Neuron (in vitro differentiated cells): Measurements from ENCODE around the gene SPPL2C.

Experiments used
- H2AFZ ChIP-seq: one replicate; pipeline ENCODE4 v1.6.1; 2013; ENCODE audit warnings: low read depth, mild to moderate bottlenecking, inconsistent platforms, low read length, moderate library complexity
- H3K27me3 ChIP-seq: one replicate; pipeline ENCODE4 v1.6.1; 2013; ENCODE audit warnings: low read length; ENCODE audit not compliant: insufficient read depth
- H3K36me3 ChIP-seq: one replicate; pipeline ENCODE4 v1.6.1; 2013; ENCODE audit warnings: low read length; ENCODE audit not compliant: insufficient read depth
- H3K4me1 ChIP-seq: one replicate; pipeline ENCODE4 v1.6.1; 2013; ENCODE audit warnings: low read length; ENCODE audit not compliant: insufficient read depth
- H3K4me3 ChIP-seq: 2 replicates; pipeline ENCODE4 v1.5.1; 2013; ENCODE audit warnings: mild to moderate bottlenecking, low read length, moderate library complexity
- H3K9me3 ChIP-seq: one replicate; pipeline ENCODE4 v1.6.1; 2013; ENCODE audit warnings: low read length

Gene SPPL2C, protein sequence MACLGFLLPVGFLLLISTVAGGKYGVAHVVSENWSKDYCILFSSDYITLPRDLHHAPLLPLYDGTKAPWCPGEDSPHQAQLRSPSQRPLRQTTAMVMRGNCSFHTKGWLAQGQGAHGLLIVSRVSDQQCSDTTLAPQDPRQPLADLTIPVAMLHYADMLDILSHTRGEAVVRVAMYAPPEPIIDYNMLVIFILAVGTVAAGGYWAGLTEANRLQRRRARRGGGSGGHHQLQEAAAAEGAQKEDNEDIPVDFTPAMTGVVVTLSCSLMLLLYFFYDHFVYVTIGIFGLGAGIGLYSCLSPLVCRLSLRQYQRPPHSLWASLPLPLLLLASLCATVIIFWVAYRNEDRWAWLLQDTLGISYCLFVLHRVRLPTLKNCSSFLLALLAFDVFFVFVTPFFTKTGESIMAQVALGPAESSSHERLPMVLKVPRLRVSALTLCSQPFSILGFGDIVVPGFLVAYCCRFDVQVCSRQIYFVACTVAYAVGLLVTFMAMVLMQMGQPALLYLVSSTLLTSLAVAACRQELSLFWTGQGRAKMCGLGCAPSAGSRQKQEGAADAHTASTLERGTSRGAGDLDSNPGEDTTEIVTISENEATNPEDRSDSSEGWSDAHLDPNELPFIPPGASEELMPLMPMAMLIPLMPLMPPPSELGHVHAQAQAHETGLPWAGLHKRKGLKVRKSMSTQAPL

DNA sequence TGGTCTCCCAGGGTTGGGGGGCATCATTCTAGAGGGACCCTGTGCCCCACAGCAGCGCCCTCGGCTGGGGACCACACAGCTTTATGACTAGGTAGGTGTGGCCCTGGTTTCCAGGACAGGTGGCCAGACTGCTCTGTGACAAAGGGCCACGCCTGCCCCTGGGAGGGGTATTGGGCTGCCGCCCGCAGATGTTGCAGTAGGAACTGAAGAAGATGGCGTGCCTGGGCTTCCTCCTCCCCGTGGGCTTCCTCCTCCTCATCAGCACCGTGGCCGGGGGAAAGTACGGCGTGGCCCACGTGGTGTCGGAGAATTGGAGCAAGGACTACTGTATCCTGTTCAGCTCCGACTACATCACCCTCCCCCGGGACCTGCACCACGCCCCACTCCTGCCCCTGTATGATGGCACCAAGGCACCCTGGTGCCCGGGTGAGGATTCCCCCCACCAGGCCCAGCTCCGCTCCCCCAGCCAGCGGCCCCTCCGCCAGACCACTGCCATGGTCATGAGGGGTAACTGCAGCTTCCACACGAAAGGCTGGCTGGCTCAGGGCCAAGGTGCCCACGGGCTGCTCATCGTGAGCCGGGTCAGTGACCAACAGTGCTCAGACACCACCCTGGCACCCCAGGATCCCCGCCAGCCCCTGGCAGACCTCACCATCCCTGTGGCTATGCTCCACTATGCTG is at the start of gene SPPL2C:
TSS of gene SPPL2C (plus strand) at position 187 of the 681 bp plus-strand sequence. CDS start at position 213, 26 bp downstream.
- H3K9me3 ChIP-seq: no peaks in the 10 kb centered on the region
- peaks cover 5% of the 10 kb centered on the region for H3K27me3 ChIP-seq
- H2AFZ ChIP-seq: no peak within 1 kb of the TSS
- no peaks in the 10 kb centered on the region for H3K36me3 ChIP-seq
- H3K4me3 ChIP-seq: no peak within 1 kb of the TSS
- no peaks in the 10 kb centered on the region for H3K4me1 ChIP-seq

DNA sequence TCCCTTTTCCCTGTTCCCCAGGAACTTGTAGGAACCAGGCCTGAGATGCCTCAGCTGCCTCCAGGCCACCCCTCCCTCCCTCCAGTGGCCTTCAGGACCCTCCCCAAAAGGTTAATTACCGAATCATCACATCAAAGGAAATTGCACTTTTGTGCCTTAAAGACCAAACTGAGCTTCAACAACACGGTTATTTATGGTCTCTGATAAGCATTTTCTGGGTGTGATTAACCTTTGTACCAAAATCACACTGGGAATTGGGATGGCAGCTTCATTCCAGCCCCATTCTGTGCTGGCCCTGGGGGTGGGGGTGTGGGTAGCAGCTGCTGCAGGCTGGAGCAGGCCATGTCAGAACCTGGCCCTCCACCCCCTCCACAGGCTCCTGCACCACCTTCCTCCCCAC is 43.9 kb upstream of the SPPL2C start:
- no peaks in the 10 kb centered on the region for H3K36me3 ChIP-seq
- H3K9me3 ChIP-seq: no peaks in the 10 kb centered on the region
- H3K27me3 ChIP-seq: peaks cover 18% of the 10 kb centered on the region
- no peak overlapping the region for H3K4me3 ChIP-seq
- no peak overlapping the region for H2AFZ ChIP-seq
- H3K4me1 ChIP-seq: no peaks in the 10 kb centered on the region

DNA sequence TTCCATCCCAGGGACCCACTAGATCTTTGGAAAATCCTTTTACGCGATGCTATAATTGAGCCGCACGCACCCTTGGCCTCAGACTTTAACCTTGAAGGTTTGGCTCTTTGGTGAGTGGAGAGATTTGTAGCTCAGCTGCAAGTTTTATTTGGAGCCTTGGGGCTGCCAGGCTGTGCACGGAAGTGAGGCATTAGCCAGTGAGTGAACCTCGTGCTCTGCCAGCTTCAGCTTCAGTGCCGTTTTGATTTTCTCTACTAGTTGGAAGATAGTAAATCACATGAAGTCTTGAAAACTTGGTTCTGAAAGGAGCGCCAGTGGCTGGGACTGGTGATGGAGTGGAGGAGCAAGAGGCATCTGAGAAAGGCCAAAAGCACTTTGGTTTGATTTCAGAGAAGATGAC is 43.3 kb upstream of the SPPL2C start:
- Histone ChIP-seq H3K4me1 (no peaks in the 10 kb centered on the region), H3K9me3 (no peaks in the 10 kb centered on the region), H2AFZ (no peak overlapping the region), H3K4me3 (no peak overlapping the region), H3K27me3 (peaks cover 14% of the 10 kb centered on the region), H3K36me3 (no peaks in the 10 kb centered on the region)

DNA sequence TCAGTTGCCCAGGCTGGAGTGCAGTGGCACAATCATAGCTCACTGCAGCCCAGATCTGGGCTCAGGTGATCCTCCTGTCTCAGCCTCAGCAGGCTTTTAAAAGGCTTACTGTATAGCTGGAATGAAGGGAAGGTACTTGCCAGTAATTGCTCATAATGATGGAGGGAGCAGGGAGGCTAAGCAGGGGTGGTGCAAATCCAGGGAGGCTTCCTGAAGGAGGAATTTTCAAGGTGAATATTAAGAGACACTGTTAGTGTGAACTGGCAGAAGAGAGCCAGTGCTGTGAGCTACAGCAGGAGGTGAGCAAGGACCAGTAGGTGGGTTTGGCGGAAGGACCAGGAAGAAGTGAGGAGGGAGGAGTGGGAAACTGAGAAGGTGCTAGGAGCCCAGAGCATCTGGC is 35.8 kb upstream of the SPPL2C start:
- no peak overlapping the region for H2AFZ ChIP-seq
- peaks cover 8% of the 10 kb centered on the region for H3K27me3 ChIP-seq
- peaks cover 2% of the 10 kb centered on the region for H3K4me1 ChIP-seq
- no peak overlapping the region for H3K4me3 ChIP-seq
- H3K36me3 ChIP-seq: no peaks in the 10 kb centered on the region
- H3K9me3 ChIP-seq: no peaks in the 10 kb centered on the region

DNA sequence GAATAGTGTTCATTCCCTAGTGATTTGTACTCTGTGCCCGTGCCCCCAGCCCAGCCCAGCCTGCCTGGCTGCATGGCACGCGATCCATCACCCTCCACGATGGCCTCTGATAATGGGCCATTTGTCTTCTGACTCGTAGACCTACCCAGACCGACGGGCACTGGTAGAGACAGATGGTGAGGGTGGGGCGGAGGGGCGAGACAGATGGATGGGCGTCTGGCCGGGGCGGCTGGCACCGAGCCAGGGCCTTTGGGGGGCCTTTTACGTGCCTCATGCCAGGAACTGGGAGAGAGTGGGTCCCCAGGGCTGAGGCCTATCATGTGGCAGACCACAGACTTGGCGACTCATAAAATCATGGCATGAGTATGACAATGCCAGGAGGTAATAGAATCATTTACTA is 35.2 kb upstream of the SPPL2C start:
- Histone ChIP-seq H3K4me1 (peaks cover 2% of the 10 kb centered on the region), H3K36me3 (no peaks in the 10 kb centered on the region)

GRCh38 chr17:45812102-45812501 is 32.6 kb upstream of the SPPL2C start:
- Histone ChIP-seq H3K9me3 (no peaks in the 10 kb centered on the region), H3K27me3 (peaks cover 11% of the 10 kb centered on the region), H2AFZ (no peak overlapping the region), H3K36me3 (no peaks in the 10 kb centered on the region), H3K4me1 (peaks cover 2% of the 10 kb centered on the region), H3K4me3 (no peak overlapping the region)

More for the DNA sequence above, 35.2 kb upstream of the SPPL2C start:
- no peak overlapping the region for H2AFZ ChIP-seq
- H3K27me3 ChIP-seq: peaks cover 13% of the 10 kb centered on the region
- H3K9me3 ChIP-seq: no peaks in the 10 kb centered on the region
- no peak overlapping the region for H3K4me3 ChIP-seq

DNA sequence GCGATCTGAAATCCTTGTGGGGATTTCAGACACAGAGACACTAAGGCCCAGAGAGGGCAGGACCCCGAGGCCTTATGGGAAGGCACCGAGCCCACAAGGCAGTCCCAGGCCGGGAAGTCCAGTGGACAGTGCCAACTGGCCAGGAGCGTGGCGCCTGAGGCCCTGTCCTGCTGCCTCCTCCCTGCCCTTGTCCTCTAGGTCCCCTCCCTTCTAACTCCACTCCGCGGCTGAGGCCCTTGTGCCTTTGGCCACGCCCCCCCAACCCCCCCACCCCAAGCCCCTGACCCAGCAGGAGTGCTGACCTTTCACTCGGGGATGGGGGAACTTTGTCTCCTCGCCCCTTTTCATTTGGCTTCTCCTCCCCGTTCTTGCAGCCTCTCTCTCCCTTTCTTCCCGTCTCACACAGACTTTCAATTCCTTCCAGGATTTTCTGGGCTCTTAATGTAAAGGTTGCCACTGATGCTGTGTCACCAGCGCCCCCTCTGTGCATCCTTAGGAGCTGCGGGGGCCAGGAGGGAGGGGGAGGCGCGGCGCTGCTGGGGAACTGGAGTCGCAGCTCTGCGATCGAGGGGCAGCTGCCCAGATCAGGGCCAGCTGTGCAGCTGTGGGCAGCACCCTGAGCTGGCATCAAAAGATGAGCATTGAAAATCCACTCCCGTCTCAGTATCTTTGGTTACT is 31.5 kb upstream of the SPPL2C start:
- Histone ChIP-seq H2AFZ (no peak overlapping the region), H3K9me3 (no peaks in the 10 kb centered on the region), H3K4me1 (peaks cover 2% of the 10 kb centered on the region), H3K27me3 (peaks cover 11% of the 10 kb centered on the region), H3K36me3 (no peaks in the 10 kb centered on the region), H3K4me3 (no peak overlapping the region)

GRCh38 chr17:45814622-45815606 is 29.8 kb upstream of the SPPL2C start:
- H3K4me3 ChIP-seq: no peak overlapping the region
- H3K36me3 ChIP-seq: no peaks in the 10 kb centered on the region
- H3K27me3 ChIP-seq: peaks cover 8% of the 10 kb centered on the region
- no peak overlapping the region for H2AFZ ChIP-seq
- H3K9me3 ChIP-seq: no peaks in the 10 kb centered on the region
- H3K4me1 ChIP-seq: peaks cover 2% of the 10 kb centered on the region

- H3K4me3 ChIP-seq: no peak overlapping the region
- H3K27me3 ChIP-seq: peaks cover 10% of the 10 kb centered on the region
- H3K36me3 ChIP-seq: no peaks in the 10 kb centered on the region
- H3K4me1 ChIP-seq: peaks cover 2% of the 10 kb centered on the region
- H3K9me3 ChIP-seq: no peaks in the 10 kb centered on the region
- no peak overlapping the region for H2AFZ ChIP-seq
Measured at GRCh38 chr17:45815752-45816151, 28.9 kb upstream of the SPPL2C start.

GRCh38 chr17:45818041-45818440 is 26.6 kb upstream of the SPPL2C start:
- Histone ChIP-seq H3K27me3 (peaks cover 16% of the 10 kb centered on the region), H2AFZ (no peak overlapping the region), H3K4me1 (peaks cover under 1% of the 10 kb centered on the region), H3K4me3 (no peak overlapping the region), H3K36me3 (no peaks in the 10 kb centered on the region), H3K9me3 (no peaks in the 10 kb centered on the region)

- no peaks in the 10 kb centered on the region for H3K4me1 ChIP-seq
- peaks cover 17% of the 10 kb centered on the region for H3K27me3 ChIP-seq
- no peak overlapping the region for H3K4me3 ChIP-seq
- no peak overlapping the region for H2AFZ ChIP-seq
- H3K36me3 ChIP-seq: no peaks in the 10 kb centered on the region
- no peaks in the 10 kb centered on the region for H3K9me3 ChIP-seq
Measured at GRCh38 chr17:45818699-45819098, 26.0 kb upstream of the SPPL2C start.

DNA sequence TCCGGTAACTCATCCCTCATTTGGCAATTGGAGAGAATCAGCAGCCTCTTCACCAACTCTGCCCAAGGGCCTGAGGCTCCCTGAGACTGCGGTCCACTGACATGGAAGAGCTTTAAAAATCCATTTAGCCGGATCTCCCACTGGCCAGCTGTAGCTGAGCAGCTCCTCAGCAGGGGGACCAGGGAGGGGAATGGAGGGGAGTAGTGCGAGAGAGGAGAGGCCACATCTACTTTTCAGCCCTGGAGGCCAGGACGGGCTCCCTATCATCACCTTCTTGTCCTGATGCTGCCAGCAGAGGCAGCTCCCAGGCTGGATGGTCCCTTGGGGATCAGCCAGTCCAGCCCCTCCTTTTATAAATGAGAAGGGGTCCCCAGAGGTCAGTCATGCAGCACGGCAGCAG is 25.0 kb upstream of the SPPL2C start:
- H3K27me3 ChIP-seq: peaks cover 16% of the 10 kb centered on the region
- no peak overlapping the region for H2AFZ ChIP-seq
- no peaks in the 10 kb centered on the region for H3K9me3 ChIP-seq
- H3K4me1 ChIP-seq: no peaks in the 10 kb centered on the region
- no peak overlapping the region for H3K4me3 ChIP-seq
- H3K36me3 ChIP-seq: no peaks in the 10 kb centered on the region
